Renal pelvis (tissue), 4 donors: ENCODE data around the gene GRAMD2A. TPM values are rescaled to one million over a fixed set of nuclear protein-coding genes. Genes with fewer than 3 reads are reported as not detected.

Source experiments
- DNase-seq: peaks from one replicate; pipeline ENCODE4 v3.0.0-alpha.2; 2013
- polyA plus RNA-seq, 3 donors: library from polyadenylated mRNA; unstranded; fragments of 120-200 nt; gene quantifications; one replicate each; pipeline ENCODE4 v1.2.1, GENCODE V29; 2013; ENCODE audit not compliant: insufficient read length in 3 of 3

Gene GRAMD2A
- polyA plus RNA-seq, 3 donors = 6.6 to 21.3 (median 14.8) TPM

GRCh38 chr15:72220687-72221086, 23.1 kb upstream of the GRAMD2A start:
- no peak for DNase-seq

- DNase-seq = no peak
Observed at GRCh38 chr15:72217216-72217615, 19.6 kb upstream of the GRAMD2A start.

- DNase-seq = no peak
Observed at GRCh38 chr15:72216079-72216478, 18.5 kb upstream of the GRAMD2A start.

DNA sequence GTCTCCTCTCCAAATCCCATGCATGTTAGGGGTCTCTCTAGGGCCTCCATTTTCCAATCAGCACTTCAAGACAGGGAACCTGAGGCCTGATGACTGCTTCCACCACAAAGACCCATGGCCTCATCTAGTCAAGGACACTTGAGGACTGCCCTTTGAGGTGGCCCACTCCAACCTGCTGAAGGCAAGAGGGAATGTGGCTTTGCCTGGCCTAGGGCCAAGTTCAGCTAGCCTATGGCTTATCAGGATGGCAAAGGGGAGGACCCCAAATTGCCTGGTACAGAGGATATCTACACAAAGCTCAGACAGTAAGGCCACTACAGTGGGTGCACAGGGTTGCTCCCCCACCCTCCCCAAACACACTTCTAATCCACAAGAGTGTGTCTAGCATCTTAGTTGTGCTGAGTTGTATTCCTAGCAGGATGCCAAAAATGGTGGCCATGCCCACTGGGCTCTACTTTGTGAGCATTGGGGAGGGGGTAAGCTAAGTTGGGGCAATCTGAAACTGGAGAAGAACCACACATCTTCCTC, 10.0 kb upstream of the GRAMD2A start:
- DNase-seq = no peak

- DNase-seq = no peak
Observed at GRCh38 chr15:72206677-72207000, 9.1 kb upstream of the GRAMD2A start.

- no peak for DNase-seq
Observed at GRCh38 chr15:72205896-72206676, 8.5 kb upstream of the GRAMD2A start.

DNA sequence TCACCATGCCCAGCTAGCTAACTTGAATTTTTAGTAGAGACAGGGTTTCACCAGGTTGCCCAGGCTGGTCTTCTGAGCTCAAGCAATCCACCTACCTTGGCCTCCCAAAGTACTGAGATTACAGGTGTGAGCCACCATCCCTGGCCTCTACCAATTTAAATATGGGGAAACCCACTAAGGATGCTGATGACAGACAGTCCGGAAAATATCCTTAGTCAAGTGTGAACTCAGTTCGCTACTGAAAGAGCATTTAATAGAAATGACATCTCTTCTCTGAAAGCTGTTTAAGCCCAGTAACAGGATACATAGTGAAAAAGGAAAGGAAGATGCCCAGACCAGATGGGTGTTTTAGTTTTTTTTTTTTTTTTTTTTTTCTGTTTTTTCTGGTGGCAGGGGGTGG, 7.7 kb upstream of the GRAMD2A start:
- no peak for DNase-seq

DNA sequence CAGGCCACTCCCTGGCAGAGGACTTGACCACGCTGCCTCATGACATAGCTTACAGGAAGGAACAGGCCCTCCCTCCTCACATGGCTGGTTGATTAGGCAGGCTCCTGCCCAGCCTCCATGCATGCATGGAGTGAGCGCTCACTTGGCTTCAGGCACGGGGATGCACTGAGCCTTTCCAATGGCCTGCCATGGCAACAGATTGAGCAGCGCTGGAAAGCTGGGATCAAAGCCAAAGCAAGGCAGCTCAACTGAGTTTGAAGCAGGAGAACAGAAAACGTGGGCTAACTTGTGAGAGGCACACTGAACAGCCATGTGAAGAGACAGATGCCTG, 5.9 kb upstream of the GRAMD2A start:
- peak; percentile 43 for DNase-seq

GRCh38 chr15:72202801-72203506, 5.4 kb upstream of the GRAMD2A start:
- DNase-seq = no peak

DNA sequence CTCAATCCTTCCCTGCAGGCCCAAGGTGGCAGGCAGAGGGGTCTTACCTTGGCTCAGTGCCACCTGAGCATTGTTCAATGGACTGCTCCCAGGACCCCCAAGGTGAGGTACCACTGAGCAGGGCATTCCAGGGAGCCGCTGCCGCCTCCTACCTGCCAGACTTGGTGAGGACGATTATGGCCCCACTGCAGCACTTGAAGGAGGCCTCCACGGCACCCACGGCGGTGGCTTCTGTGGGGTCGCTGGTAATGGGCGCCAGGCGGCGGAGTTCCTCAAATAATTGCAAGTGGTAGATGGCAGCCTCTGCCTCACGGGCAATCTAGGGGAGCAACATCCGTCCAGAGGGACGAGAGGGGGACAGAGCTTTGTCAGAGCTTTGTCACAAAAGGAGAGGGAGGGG, 4.7 kb upstream of the GRAMD2A start:
- DNase-seq = no peak

GRCh38 chr15:72201391-72201921, 3.9 kb upstream of the GRAMD2A start:
- DNase-seq = no peak

- no peak for DNase-seq
Observed at GRCh38 chr15:72200395-72201237, 3.0 kb upstream of the GRAMD2A start.

DNA sequence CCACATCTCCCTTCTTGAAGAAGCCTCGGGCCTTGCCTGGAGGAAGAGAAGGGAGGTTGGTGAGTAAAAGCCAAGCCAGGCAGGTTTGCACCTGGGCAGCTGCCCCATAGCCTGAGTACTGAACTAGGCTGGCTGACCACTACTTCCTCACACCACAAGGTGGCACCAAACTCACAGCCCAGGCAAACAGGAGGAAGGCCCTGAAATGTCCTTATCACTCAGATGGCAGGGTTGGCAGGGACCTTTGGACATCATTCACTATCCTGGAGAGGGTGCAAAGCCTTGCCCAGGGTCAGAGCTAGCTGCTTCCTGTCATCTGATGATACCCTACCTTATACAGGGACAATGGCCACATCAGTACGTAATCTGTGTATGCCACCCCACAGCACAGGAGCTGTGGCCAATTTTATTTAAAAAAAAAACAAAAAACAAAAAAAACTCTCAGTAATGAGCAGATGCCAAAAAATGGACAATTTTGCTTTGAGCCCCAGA, 2.2 kb upstream of the GRAMD2A start:
- DNase-seq = peak; percentile 71

DNA sequence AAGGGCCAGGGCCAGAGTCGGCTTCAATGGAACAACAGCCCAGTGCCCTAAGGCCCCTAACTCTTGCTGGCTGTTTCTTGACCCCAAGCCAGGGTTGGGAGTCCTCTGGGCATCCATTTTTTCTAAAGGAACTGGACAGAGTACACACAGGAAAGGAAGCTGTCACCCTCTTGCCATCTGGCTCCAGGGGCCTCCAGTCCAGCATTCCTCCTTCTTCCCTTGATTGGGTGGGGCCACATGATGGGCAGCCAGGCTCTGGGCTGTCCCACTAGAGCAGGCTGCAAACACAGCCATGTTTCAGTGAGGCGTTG, 1.6 kb upstream of the GRAMD2A start:
- DNase-seq = no peak

DNA sequence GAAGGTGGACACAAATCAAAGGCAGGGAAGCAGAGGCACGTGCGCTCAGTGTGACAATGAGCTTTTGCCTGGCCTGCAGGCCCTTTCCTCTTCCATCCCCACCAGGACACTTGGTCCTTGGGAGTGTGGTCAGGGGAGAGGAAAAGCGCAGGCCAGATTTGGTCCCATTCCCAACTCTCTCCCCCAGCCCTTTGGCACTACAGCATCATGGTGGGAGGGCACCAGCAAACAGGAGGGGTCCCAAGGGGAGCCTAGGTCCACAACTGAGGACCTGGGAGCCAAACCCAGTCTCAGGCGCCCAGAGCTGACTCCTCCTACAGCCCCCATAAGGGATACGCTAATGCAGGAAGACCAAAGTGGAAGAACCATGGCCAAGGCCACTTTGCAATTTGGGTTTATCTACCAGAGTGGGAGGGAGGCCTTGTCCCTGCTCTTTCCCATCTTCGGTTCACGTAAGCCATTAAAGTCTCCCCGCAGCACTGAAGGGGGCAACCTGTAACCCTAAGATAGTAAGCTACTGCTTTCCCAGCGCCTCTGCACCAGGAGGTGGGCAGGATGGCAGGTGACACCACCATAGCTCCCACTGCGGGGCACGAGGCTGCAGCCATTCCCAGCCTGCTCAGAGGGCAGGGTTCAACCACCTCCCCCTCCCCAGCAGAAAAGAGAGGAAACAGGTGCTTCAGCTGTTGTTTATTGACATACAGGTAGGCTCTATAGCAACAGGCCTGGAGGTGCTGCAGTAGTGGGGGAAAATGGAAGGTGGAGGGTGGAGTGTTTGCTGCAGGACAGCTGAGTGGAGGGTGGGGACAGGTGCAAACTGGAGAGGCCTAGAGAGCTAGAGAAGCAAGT, 993 bp upstream of the GRAMD2A start:
- no peak for DNase-seq

DNA sequence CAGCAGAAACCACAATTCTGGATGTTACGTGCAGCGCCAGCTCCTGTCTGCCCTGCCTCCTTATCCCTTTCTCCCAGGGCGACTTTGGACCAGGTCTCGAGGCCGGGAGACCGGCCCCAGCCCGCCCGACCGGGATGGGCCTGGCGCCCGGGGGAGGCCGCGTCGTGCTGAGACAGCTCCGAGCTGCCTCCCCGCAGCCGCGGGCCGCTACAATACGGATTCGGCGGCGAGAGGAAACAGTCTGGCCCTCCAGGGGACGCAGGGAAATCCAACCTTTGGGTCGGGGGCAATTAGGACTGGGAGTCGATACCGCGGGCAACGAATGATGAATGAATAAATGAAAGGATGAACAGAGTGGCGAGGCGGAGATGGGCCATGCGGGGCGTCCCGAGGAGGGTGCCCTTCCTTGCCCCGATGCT, 537 bp downstream of the GRAMD2A start:
- DNase-seq = no peak

- no peak for DNase-seq
Observed at GRCh38 chr15:72196409-72197040, 1.1 kb downstream of the GRAMD2A start.

- no peak for DNase-seq
Observed at GRCh38 chr15:72195101-72195511, 2.5 kb downstream of the GRAMD2A start.

DNA sequence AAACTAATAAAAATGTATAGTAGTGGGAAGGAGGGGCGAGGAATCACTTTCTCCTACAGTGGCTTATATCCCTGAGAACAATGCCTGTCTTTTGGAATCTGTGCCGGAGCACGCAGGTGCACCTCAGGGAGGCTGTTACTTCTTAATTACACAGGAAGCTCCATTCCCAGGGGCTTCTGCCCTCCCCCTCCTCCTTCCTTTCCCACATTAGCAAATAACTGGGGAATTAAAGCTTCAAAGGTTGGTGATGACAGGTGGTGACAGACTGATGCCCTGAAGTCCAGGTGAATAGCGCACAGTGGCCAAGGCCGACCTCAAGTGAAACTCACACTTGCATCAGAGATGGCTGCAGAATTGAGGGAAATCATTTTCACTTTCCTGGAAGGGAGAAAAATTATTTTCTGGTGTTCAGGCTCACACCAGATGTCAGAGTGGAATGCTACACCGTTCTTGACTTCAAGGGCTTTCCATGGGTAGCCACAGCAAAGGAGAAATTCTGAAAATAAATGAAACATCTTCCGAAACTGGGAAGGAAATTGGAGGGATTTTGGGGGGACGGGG, 3.7 kb downstream of the GRAMD2A start:
- DNase-seq = no peak

GRCh38 chr15:72192416-72192815, 5.2 kb downstream of the GRAMD2A start:
- DNase-seq = no peak
